Measurements from ENCODE around the gene RBKS.

The RBKS gene

DNA sequence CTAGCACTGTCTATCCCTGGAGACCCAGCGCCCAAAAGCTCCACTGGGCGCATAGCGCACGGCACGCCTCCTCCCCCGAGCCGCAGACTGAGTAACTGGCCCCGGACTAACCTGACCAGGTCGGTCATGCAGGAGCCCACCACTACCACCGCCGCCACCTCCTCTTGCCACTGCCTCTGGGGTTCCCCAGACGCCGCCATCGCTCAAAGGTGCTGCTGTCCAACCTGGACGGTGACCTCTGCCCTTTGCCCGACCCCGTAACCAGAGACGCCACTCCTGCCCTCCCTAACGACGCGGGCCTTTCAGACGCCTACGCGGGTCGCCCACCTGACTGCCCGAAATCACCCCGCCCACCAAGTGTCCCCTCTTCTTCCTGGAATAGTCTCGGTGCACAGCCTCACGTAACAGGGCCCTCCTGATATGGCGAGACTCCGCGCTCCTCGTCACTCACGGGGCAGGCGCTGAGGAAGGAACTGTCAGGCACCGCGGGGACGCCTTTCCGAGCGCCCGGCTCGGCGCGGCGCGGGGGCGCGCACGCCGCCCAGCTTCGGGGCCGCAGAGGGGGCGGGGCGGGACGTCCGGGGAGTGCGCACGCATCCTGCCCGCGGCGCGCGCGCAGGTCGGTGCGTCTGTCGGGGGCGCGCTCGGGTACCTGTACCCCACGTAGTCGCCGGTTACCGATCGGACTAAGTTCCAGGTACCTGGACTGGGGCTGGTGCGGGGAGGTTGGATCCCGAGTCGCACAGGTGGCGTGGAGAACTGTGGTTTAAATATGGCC is at the start of gene RBKS, which contains the start of gene BABAM2:
Gene RBKS, minus strand, starts transcription at position 242 of the 778 bp plus-strand sequence. Its CDS starts 42 bp downstream, at position 200.
Gene BABAM2, plus strand, starts transcription at position 584 of the 778 bp plus-strand sequence. CDS start 3,828 bp downstream, outside the sequence.
- DNase-seq (ENCODE audit: low read depth) = peak; percentile 66

DNA sequence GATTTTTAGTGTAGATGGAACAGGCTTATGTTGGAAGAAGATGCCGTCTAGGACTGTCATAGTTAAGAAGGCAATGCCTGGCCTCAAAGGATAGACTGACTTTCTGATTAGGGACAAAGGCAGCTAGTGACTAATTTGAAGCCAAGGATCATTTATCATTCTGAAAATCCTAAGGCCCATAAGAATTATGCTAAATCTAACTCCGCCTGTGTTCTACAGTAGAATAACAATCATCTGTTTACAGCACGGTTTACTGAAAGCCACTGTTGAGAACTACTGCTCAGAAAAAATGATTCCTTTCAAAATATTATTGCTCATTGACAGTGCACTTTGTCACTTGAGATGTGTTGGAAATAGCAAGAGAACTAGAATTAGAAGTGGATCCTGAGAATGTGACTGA is 44.8 kb upstream of the RBKS start:
- DNase-seq (ENCODE audit: low read depth) = no peak

DNA sequence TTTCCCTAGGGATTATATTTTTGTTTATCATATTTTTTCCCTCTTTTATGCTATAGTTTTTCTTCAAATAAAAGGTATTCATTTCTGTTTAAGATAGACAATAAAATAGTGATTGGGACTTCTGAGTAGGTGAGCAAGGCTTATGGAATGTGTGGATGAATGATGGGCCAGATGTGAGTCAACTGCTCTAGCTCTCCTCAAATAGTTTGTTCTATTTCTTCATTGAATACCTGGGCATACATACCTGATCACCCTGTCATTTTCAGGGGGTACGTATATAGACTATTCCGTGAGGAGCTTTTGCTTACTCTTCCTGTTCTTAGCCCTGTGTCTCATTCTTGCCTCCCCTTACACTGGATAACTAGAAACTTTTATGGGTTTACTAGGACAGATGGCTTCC is 42.2 kb upstream of the RBKS start:
- no peak for DNase-seq (ENCODE audit: low read depth)

DNA sequence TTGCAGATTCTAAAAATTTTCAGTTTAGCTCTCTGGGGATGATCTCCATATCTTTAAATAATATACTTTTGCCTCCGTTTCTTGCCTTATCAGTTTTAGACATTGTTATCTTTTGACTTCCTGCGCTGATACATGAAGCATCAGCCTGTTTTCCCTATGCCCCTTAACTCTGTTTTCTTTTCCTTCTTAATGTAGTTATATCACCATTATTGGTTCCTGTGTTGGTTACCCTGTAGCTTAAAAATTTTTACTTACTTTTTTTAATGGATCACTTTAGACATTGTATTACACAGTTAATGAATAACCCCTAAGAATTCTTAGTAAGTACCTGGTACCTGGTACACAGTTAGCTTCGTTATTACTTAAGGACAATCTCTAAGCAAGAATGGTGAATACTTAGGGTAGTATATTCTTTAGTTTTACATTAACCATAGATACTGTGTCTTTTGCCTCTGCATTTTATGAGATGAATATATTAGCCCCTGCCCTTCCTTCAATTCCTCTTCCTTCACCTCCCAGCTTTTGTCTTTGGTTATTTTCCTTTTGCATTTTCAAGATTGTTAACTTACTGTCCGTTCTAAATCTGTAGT is 41.3 kb upstream of the RBKS start:
- no peak for DNase-seq (ENCODE audit: low read depth)

DNA sequence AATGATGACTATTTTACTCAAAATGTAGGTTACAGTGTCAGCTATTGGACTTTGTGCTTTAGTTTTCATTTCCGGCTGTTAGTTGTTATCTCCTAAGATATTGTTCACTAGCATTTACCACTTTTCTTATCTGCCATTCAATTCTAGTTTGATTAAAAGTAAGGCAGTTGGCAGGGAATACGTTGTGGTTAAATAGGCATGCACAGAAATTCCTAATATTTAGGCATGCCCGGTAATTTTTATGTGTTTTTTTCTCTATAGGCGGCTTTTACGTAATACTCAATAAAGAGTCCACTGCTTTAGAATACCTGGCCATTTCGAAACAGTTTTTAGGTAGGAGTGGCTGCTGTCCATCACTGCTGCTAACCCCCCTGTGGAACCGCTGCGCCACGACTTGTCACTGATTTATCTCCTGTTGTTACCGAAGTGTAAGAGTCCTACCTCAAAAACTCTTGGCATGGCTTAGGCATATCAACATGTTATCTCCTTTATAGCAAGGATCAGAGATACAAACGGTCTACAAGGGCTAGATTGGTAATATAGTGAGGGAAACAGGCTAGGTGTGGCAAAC is 39.8 kb upstream of the RBKS start:
- no peak for DNase-seq (ENCODE audit: low read depth)

DNA sequence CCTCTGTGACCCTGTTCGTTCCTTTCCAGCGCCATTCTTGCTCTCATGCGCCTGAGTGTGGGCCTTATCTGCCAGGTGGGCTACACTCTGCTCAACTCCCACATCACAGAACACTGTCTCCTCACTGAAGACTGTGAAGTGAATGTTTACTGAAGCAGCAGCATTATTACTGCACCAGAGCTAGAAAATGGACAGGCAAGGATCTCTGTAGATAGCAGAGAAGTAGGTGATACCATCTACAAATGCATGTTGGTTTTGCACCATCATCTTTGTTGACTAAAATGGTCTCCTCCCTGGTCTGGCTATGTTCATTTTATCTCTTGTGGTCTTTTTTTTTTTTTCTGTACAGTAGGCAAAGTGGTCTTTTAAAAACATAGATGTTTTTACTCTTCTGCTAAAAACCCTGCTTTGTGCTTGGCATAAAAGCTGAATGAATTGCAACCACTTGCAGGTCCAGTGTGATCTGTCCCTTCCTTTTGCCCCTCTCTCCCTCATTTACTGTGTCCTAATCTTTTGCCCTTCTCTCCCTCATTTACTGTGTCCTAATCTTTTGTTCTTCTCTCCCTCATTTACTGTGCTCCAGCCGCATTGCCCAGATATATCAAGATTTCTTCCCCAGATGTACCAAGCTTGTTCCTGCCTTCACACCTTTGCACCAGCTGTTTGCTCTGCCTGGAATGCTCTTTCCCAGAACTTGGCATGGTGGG is 35.7 kb upstream of the RBKS start:
- no peak for DNase-seq (ENCODE audit: low read depth)

DNA sequence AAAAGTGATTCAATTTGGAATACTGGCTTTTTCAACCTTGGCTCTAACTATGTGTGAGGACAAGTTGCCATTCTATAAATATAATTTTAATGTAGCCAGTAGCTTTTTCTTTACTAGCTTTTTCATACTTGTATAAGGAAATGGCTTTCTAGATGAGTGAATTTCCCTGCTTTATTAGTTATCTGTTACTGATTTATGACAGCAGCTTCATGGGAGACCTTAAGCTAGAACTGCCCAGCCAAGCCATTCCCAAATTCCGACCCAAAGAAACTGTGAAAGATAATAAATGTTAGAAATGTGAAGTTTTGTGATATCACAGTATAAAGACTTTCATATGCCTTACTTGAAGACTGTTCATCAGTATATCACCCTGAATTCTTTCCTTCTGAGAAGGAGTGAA is 32.7 kb upstream of the RBKS start:
- no peak for DNase-seq (ENCODE audit: low read depth)

DNA sequence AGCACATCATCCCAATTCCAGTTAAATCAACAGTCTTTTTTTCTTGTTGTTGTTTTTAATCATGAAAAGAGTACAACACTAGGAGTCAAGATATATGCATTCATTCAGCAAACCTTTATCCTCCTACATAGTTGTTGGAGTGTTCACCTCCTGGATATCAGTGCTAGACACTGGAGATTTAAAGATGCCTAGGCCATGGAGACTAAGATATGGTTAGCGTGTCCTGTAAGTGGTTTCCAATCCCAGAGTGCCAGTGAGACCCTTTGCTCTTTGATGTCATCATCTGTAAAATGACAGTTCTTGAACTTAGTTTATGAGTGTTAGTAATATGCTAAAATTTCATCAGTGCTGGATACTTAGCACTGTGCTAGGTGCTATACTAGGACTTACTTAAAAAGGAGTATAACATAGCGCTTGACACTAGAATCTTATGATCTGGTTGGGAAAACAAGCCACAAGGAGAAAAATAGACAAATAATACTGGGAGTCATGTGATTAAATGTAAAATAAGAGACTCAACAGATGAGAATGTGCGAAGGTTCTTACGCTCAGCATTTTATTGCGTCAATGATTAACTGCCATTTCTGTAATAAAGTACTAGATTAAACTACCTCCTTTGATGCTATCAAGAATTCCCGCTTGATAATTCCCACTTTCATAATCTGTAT is 31.8 kb upstream of the RBKS start:
- DNase-seq (ENCODE audit: low read depth) = no peak

DNA sequence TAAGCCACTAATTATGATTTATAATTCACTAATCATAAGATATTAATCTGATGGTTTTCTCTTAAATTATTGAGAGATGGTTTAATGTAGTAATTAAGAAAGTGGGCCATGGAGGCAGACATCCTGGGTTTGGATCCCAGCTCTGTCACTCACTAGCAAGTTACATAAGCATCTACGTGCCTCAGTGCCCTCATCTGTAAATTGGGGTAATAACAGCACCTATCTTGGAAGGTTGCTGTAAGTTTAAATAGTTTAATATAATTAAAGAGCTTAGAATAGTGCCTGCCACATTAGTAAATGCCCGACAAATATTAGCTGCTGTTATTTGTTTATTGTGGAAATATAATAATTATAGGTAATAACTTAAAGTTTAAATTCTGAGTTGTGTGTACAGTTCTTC is 31.2 kb upstream of the RBKS start:
- DNase-seq (ENCODE audit: low read depth) = no peak

DNA sequence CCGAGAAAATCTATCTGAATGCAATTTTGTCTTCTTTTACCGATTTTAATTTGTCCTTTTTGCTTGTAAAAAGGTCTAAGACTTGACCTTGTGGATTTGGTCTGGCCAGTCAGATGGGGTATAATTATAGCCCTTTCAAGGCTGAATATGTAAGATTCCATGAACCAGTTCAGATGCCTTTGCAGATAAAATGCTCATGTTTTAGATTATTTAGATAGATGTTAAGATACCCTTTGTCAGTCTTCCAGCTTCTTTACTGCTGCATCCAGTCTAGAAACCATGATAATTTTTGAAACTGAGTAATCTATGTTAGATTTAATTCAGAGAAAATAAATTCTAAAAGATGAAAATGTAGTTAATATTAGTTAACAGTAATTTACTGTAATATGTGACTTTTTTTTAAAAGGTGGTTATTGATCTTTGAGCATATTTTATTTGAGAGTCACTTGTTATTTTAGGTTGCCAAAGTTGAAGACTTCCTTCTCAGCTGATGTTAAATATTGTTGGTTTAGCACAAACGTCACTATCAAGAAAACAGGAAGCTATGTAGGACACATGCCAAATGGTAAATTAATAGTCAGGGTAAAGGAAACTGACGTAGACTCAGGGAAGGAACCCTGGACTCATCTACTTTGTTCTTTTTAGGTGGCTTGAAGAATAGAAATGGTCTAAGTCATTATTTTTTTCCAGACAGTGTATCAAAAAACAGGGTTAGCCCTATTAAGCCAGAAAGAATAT is 30.1 kb upstream of the RBKS start:
- no peak for DNase-seq (ENCODE audit: low read depth)

DNA sequence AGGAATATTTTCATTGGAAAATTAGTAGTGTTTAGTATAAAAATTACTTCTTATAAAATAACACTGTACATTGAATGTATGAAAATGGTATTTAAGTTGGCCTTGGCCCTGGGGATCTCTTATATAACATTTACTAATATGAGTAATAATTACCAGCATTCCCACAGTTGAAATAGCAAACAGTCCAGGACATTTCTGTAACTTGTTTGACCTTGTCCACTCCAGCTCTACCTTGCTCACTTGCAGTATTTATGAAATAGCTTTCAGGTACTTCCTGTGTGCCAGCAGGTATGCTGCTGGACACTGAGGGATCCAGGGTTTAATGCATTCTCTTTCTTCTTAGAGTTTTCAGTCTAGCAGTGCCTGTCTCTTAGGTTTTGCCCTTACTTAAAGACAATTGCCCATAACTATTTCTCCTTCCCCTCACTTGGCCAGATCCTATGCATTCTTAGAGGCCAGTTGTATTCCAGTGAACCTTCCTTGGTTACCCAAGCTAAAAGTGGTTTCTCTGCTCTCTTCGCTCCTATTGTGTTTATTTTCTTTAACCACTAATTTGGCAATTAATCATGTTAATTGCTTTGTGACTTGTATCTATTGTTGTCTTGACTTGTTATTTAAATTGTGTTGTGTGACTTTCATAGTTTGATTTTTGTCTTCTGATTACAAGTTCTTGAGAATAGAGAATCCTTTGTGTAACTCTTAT is 26.3 kb upstream of the RBKS start:
- no peak for DNase-seq (ENCODE audit: low read depth)

DNA sequence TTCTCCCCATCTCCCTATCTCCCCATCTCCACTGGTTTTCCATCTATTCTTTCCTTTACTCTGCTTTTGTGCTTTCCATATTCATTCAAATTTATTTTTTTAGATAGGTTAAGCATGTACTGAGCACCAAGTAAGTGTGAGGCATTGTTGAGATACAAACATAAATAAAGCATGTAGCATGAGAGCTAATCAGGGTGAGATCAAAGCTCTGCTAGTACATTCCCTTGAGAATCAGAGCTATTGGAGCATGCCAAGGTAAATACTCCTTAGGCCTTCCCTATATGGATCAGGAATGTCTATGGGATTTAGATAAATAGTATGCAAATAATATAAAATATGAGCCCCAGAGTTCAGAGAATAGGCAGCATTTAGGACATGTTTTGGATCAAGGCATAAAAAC is 25.7 kb upstream of the RBKS start:
- no peak for DNase-seq (ENCODE audit: low read depth)

DNA sequence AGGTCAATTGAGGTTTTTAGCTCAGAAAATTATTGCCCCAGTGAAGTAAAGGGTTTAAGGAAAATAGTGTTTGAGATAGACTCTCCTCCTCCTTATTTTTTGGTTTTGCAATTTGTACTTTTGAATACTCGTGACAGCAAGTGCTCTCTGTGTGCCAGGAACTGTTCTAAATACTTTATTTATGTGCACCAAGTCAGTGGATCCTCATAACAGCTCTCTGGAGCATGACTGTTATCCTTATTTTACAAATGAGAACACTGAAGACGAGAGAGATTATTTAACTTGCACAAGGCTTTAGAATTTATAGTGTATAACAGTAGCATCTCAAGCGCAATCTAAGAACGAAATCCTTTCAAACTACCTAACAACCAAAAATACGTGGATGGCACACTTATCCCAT is 25.0 kb upstream of the RBKS start:
- DNase-seq (ENCODE audit: low read depth) = no peak

DNA sequence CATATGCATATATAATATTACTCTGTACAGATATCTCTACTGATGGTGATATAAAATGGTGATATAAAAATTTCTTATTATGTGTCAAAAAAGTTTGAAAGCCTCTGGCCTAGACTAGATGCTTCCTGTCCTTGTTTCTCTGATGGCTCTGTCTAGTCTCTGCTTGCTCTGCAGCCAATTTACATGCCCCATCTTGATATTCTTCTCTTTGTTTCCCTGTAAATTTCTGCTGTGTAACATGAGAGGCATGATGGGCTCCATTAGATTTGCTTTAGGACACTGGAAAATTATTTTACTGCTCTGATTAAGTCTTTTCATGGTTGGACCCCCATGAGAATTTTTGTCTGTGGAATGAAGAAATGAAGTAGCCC is 24.6 kb upstream of the RBKS start:
- DNase-seq (ENCODE audit: low read depth) = no peak

DNA sequence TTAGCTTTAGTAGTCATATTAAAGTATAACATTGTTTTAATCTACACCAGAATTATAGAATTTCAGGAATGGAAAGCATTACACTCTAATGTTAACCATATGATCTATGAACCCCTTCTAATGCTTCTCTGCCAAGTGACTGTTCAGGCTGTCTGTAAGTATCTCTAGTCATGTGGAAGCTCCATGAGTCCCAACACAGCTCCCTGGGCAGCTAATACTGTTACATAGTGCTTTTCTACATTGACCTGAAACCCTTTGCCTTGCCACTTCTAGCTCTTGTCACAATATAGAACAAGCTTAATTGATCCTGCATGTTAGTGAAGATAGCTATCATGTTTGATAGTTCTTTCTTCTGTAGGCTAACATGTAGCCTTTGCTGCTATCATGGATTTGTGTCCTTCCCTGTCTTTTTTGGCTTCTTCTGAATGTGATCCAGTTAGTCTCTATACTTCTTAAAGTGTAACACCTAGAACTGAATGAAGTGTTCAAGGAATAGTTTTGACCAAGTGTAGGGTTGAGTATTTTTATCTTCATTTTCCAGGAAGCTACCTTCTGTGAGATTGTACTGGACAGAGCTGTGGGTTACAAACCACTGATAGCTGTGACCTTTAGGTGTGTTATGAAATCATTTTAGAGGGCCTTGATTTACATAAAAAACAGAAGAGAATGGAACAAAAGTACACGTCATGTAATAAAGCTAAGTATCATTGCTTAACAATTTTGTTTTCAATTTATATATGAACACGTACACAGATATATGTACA is 24.0 kb upstream of the RBKS start:
- DNase-seq (ENCODE audit: low read depth) = no peak

DNA sequence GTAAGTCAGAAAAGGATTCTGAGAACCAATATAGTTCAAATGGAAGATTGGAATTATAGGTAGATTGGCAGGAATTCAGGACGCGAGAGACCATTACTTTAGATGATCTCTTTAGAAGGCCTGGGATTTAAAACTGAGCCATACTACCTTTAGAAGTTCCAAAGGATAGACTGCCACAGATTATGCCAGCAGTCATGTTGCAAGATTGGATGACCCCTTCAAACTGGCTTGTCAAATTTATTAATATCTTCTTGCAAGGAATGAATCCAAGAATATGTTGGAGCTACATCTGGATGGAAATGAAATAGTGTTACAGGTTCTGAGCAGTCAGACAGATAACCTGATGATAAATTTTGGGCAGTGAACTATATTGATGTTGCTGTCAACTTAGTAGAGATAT is 22.3 kb upstream of the RBKS start:
- DNase-seq (ENCODE audit: low read depth) = no peak

DNA sequence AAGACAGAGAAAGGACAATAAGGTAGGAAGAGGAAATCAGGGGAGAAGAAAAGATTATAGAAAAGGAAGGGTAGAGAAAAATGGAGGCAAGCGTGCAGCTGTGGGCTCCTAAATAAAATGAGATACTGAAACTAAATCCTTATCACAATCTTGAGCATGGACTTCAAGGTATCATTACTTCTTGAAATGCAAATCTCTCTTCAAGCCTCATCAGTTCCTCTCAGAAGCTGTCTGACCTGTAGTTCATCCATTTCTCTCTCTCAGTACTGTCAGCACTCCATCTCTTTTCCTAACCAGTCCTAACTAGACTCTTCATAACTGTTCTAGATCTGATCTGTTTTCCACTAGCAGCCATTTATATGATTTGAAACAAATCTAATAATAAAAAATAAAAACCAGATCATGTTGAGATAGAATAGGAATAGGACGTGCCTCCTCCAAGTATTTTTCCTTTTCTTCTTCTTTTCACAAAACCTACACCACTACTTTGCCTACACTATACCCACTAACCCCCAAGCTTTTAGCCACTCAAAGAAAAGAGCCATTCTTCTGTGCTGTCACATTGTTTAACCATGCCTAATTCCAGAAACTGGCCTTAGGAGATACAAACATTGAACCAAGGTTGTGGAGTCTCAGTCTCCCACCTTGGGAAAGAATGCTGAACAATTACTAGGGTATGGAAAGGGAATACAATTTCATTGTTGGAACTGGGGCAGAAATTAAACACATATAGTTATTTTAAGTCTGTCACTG is 21.4 kb upstream of the RBKS start:
- DNase-seq (ENCODE audit: low read depth) = no peak

DNA sequence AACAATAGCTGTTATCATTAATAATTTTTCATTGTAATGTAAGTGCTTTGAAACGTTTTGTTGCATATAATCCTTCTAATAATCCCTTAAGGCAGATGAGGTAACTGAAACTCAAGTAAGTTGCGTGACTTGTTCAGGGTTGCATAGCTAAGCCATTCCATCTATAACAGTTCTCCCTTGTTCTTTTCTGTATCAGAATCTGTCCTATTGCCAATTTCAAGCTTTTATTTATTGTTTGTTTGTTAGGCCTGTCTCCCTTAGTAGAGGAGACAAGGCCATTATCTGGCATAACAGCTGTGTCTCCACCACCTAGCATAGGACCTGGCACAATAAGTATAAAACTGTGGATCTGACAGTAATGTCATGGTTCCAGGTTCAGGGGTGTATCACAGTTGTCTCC is 19.7 kb upstream of the RBKS start:
- DNase-seq (ENCODE audit: low read depth) = no peak

DNA sequence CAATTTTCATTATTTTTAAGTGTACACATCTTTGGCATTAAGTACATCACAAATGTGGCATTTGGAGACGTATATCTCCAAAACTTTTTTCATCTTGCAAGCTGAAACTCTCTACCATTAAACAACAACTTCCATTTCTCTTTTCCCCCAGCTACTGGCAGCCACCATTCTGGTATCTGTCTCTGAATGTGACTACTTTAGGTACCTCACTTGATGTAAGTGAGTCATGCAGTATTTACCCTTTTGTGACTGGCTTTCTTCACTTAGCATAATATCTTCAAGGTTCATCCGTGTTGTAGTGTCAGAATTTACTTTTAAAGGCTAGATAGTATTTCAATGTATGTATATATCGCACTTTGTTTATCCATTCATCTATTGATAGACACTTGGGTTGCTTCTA is 17.4 kb upstream of the RBKS start:
- DNase-seq (ENCODE audit: low read depth) = no peak

DNA sequence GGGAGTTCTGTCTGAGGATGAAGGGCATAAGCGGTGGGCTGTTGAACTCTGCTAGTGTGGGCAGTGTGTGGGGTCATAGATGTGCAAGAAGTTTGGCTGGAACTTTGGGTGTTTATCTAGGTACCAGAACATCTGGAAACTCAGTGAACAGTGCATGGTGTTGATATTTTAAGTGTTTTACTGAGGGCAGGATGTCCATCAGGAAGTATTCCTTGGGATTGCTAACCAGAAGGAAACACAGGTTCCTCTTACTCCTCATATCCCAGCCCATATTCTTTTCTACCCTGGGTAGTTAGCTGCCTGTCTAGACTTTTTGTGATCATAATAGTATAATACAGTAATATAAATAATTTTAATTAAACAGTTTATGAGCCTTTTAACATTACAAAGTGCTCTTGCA is 15.9 kb upstream of the RBKS start:
- no peak for DNase-seq (ENCODE audit: low read depth)
